ENCODE results near the gene LMBRD2. TPM values are rescaled to one million over a fixed set of nuclear protein-coding genes. Genes with fewer than 3 reads are reported as not detected.
A peak's percentile ranks its signal among the peaks of the same experiment; 100 is the strongest.

LMBRD2 gene
- total and polyA plus RNA-seq, 2 experiments from 2014 or later = 4.4 to 6.2 TPM

GRCh38 chr5:36178524-36178890 is 26.8 kb upstream of the LMBRD2 start:
- Mint-ChIP-seq H3K27me3 (ENCODE audit: insufficient read depth, low read depth, poor library complexity) (no peaks in the 10 kb centered on the region), H3K4me1 (no peaks in the 10 kb centered on the region), H3K9me3 (no peaks in the 10 kb centered on the region; the same call in 2 of the 3 replicates), H3K4me3 (no peak overlapping the region), H3K27ac (no peak overlapping the region), H3K36me3 (ENCODE audit: low read depth) (peaks cover 82% of the 10 kb centered on the region)
- TF ChIP-seq EZH2 (IDR thresholded peaks at IDR 0.05; ENCODE audit: low read depth, unreplicated experiment) = no peak
- H3K4me3 ChIP-seq = no peak overlapping the region
- ATAC-seq = no peak
- H3K36me3 ChIP-seq (ENCODE audit: insufficient read depth) = peaks cover 45% of the 10 kb centered on the region
- H3K27ac ChIP-seq (ENCODE audit: low read depth) = no peak overlapping the region
- H3K4me1 ChIP-seq (ENCODE audit: insufficient read depth) = no peaks in the 10 kb centered on the region
- H3K9me2 ChIP-seq (ENCODE audit: insufficient read depth) = no peaks in the 10 kb centered on the region
- no peaks in the 10 kb centered on the region for H3F3A ChIP-seq (replicated peaks; ENCODE audit: low read depth)
- no peak for DNase-seq (ENCODE audit: low spot score)
- H2AFZ ChIP-seq = no peak overlapping the region
- H3K27me3 ChIP-seq (ENCODE audit: insufficient read depth) = no peaks in the 10 kb centered on the region
- H3K79me2 ChIP-seq (replicated peaks; ENCODE audit: insufficient read depth) = no peaks in the 10 kb centered on the region
- H3K4me2 ChIP-seq = no peak overlapping the region
- H4K20me1 ChIP-seq (replicated peaks; ENCODE audit: insufficient read depth) = no peaks in the 10 kb centered on the region

- Histone ChIP-seq H4K20me1 (replicated peaks; ENCODE audit: insufficient read depth) (no peaks in the 10 kb centered on the region), H3K9me2 (ENCODE audit: insufficient read depth) (no peaks in the 10 kb centered on the region), H3K4me3 (no peak overlapping the region), H3K27me3 (ENCODE audit: insufficient read depth) (no peaks in the 10 kb centered on the region), H3K4me1 (ENCODE audit: insufficient read depth) (no peaks in the 10 kb centered on the region), H2AFZ (no peak overlapping the region), H3K79me2 (replicated peaks; ENCODE audit: insufficient read depth) (no peaks in the 10 kb centered on the region), H3K4me2 (no peak overlapping the region), H3K27ac (ENCODE audit: low read depth) (no peak overlapping the region), H3F3A (replicated peaks; ENCODE audit: low read depth) (no peaks in the 10 kb centered on the region), H3K36me3 (ENCODE audit: insufficient read depth) (peaks cover 47% of the 10 kb centered on the region)
- peaks cover 81% of the 10 kb centered on the region for H3K36me3 Mint-ChIP-seq (ENCODE audit: low read depth)
- TF ChIP-seq CTCF (conservative IDR thresholded peaks at IDR 0.05; ENCODE audit: low read depth in 2 of 2) = peak in 1 of 2 experiments; percentile 41; a peak in 3 of 4 replicates
- TF ChIP-seq EZH2phosphoT487 (IDR thresholded peaks at IDR 0.05; ENCODE audit: unreplicated experiment) = no peak
- TF ChIP-seq REST (IDR thresholded peaks at IDR 0.05; ENCODE audit: unreplicated experiment) = no peak
- TF ChIP-seq POLR2AphosphoS5 (IDR thresholded peaks at IDR 0.05; ENCODE audit: low read depth) = no peak
- no peak for TF ChIP-seq CREB1 (CRISPR knock-in tag; IDR thresholded peaks at IDR 0.05; ENCODE audit: low read depth)
- TF ChIP-seq STAT1 (IDR thresholded peaks at IDR 0.05; ENCODE audit: unreplicated experiment) = no peak
- DNase-seq (ENCODE audit: low spot score) (peak; percentile 14), ATAC-seq (no peak)
- H3K9me3 Mint-ChIP-seq = no peaks in the 10 kb centered on the region
- no peaks in the 10 kb centered on the region for H3K4me1 Mint-ChIP-seq
- no peak overlapping the region for H3K27ac Mint-ChIP-seq
- no peaks in the 10 kb centered on the region for H3K27me3 Mint-ChIP-seq (ENCODE audit: insufficient read depth, low read depth, poor library complexity)
- H3K4me3 Mint-ChIP-seq = no peak overlapping the region
Observed at GRCh38 chr5:36177715-36178523, 26.2 kb upstream of the LMBRD2 start.
